B cell (primary cell): ENCODE results near the gene MFSD2A.

ENCODE experiments used
- CTCF ChIP-seq: fragments of 200-600 bp; IDR thresholded peaks from one replicate; pipeline ENCODE4 v1.8.0; 2022; ENCODE audit warnings: antibody characterized with exemption, mild to moderate bottlenecking
- EZH2 ChIP-seq: IDR thresholded peaks from 2 replicates; pipeline ENCODE4 v1.6.1; 2012; ENCODE audit warnings: borderline replicate concordance, low read depth, mild to moderate bottlenecking, moderate library complexity, low read length; ENCODE audit not compliant: insufficient read depth, poor library complexity, severe bottlenecking

- TF ChIP-seq CTCF (no peak), EZH2 (no peak)
These were observed 5.1 kb upstream of the MFSD2A start for GRCh38 chr1:39949891-39950290.
